HG03457 (cell line): ENCODE measurements around the gene MRGPRE.

Experiments
- ATAC-seq: cut with Tn5 transposase; IDR thresholded peaks from one replicate; pipeline ENCODE4 v1.9.1; 2021; ENCODE audit warnings: moderate number of reproducible peaks; ENCODE audit not compliant: unreplicated experiment

Gene MRGPRE

GRCh38 chr11:3197044-3197695, 35.0 kb downstream of the MRGPRE start:
- no peak for ATAC-seq

- ATAC-seq, result no peak
These were observed 35.8 kb downstream of the MRGPRE start for GRCh38 chr11:3196161-3197043.

GRCh38 chr11:3195251-3196160, 36.7 kb downstream of the MRGPRE start:
- ATAC-seq, result no peak

GRCh38 chr11:3194016-3194816, 38.0 kb downstream of the MRGPRE start:
- no peak for ATAC-seq

- no peak for ATAC-seq
These were observed 38.7 kb downstream of the MRGPRE start for GRCh38 chr11:3193373-3194015.

DNA sequence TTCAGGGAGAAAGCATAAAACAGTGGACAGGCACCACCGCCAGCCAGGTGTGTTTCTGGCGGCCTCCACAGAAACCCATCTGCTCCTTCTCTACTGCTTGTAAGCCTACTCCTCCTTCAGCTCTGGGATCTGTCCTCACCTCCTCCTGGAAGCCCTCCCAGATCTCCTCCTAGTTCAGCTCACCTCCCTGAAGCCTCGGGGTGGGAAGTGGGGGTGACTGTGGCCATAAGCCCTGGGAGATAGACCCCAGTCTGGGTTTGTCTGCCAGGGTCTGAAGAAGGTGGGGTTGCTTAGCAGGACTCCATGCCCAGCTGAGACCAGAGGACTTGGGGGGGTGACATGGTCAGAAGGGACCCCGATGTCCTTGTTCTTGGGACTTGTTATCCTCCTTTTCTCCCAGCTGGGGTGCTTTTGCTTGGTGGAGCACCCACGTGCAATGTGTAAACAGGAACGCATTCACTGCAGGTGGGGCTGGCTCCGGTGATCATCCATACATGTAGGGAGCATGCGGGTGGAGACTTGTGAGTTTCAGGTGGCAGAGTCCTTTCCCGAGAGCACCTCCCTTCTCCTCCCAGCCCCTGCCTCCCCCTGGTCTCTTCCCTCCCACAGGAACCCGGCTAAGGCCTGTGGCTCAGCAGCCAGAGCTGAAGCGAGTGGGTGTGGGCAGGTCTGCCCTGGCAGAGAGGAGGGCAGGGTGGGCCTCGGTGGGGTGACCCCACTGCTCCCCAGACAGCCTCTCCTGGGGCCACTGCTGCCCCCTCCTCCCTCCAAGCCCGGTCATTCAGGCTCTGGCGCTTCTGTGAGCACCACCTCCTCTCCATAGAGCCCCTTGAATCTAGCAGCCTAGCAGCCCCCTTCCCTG, 39.5 kb downstream of the MRGPRE start:
- no peak for ATAC-seq

DNA sequence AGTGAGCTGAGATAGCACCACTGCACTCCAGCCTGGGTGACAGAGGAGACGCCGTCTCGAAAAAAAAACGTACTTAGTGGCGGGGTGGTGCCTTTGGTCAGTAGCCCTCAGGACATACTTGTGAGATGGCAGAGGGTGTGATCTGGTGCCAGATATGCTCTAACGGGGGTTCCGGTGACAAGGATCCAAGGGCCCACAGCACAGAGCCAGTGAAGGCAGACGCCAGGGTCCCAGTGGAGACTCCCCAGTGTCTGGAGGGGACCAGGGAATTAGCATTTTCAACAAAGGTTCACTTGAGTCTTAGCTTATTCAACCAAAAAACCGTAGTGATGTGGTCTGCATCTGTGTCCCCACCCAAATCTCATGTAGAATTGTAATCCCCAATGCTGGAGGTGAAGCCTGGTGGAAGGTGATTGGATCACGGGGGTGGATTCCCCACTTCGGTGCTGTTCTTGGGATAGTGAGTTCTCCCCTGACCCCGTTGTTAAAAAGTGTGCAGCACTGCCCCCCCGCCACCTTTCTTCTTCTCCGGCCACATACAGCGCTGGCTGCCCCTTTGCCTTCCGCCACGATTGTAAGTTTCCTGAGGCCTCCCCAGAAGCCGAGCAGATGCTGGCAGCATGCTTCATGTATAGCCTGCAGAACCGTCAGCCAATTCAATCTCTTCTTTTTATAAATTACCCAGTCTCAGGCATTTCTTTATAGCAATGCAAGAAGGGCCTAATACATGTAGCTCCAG, 40.5 kb downstream of the MRGPRE start:
- ATAC-seq, result no peak

GRCh38 chr11:3190600-3190999, 41.6 kb downstream of the MRGPRE start:
- no peak for ATAC-seq

DNA sequence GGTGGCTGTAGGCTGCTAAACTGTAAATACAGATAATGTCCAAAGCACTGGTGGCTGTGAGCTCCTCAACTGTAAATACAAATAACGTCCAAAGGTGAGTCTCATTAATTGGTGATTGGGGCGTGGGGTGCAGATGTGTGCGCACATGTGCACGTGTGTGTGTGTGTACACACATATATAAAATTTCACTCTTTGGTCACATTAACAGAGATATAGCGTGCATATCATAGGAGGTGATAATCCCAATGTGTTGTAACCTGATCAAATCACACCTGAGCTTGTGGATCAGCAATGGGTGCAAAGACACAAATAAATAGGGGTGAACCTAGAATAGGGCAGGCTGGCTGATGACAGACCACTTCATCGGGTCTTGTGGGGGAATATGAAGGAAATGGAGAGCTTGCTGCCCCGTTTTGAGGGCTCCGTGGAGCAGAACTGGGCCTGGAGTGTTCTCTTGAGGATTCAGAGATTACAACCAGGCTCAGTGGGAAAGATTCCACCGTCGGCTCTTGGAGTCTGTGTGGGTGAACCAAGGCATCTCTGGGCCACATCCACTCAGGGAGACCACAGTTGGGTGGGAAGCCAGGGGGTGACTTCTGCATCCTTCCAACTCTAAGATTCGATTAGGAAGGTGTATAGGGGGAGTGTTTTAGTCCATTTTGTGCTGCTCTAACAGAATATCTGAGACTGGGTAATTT, 42.2 kb downstream of the MRGPRE start:
- ATAC-seq, result no peak

DNA sequence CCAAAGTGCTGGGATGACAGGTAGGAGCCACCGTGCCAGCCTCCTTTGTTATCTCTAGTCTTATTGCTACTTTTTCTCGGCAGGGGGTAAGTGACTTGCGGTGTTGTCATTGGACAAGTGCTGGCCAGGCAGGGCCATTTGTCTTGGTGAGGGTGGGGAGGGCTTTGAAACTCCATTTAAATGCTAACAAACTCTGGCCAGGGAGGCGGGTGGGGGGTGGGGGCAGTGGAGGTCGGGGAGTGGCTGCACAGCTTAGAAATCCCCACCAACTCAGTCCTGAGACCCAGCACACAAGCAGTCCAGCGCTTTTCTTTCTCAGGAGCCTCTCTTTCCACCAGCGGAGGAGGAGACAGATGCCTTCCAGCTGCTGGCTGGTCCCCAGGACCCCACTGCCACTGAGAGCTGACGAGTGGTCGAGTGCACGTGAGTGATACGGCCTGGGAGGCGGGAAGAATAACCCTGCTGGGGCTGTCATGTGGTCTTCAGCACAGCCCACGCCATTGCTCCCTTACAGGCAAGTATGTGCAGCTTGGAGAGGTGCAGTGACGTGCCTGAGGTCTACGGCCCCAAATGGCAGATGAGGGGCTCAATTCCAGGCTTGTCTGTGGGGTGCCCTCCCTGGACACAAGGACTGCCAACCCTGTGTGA, 42.9 kb downstream of the MRGPRE start:
- ATAC-seq, result no peak

GRCh38 chr11:3188496-3189195, 43.6 kb downstream of the MRGPRE start:
- no peak for ATAC-seq

DNA sequence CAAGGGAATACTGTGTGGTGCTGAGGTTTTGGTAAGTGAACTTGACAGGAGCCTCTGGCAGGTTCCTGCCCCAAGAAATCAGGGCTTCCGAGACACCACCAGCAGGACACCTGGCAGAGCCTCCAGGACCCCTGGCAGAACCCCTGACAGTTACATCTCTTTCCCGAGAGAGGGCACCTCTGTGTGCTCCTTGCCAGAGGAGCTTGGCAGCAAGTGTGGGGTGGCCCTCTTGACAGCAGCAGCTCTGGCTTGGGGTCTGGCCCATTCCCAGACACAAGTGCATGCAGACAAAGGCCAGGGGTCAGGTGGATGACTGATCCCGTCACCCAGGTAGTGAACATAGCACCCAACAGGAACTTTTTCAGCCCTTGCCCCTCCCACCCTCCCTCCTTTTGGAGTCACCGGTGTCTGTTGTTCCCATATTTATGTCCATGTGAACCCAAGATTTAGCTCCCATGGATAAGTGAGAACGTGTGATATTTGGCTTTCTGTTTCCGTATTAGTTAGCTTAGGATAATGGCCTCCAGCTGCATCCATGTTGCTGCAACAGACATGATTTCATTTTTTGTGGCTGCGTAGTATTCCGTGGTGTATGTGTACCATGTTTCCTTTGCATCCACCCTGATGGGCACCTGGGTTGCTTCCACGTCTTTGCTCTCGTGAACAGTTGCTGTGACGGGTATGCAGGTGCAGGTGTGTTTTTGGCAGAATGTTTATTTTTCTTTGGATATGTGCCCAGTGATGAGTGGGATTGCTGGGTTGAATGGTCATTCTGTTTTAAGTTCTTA, 45.9 kb downstream of the MRGPRE start:
- no peak for ATAC-seq

- ATAC-seq, result no peak
These were observed 47.4 kb downstream of the MRGPRE start for GRCh38 chr11:3184732-3185347.

- no peak for ATAC-seq
These were observed 48.7 kb downstream of the MRGPRE start for GRCh38 chr11:3183523-3183922.

GRCh38 chr11:3182462-3182852, 49.8 kb downstream of the MRGPRE start:
- ATAC-seq, result no peak
